GM23338 (cell line): Measurements from ENCODE around the gene F12. TPM values are rescaled to one million over a fixed set of nuclear protein-coding genes. Genes with fewer than 3 reads are reported as not detected.

Experiments used
- ATAC-seq: fragments of 200-7000 bp; cut with Tn5 transposase; 3 replicates; pipeline ENCODE4 v1.9.1; 2020
- DNase-seq: peaks from one replicate; pipeline ENCODE4 v3.0.0-alpha.2; 2015; ENCODE audit warnings: low spot score
- H2AFZ ChIP-seq: fragments of 200-600 bp; sonication (generic); 2 replicates; pipeline ENCODE4 v1.8.0; 2016; ENCODE audit warnings: antibody characterized with exemption, mild to moderate bottlenecking, moderate library complexity
- H3F3A ChIP-seq: fragments of 200-600 bp; sonication (generic); replicated peaks from 2 replicates; pipeline ENCODE4 v1.8.0; 2017; ENCODE audit warnings: antibody characterized with exemption, mixed run types, low read depth
- H3K27ac ChIP-seq: fragments of 200-600 bp; sonication (generic); 2 replicates; pipeline ENCODE4 v1.6.1; 2016; ENCODE audit warnings: low read depth
- H3K27me3 ChIP-seq: fragments of 200-600 bp; sonication (generic); 2 replicates; pipeline ENCODE4 v1.8.0; 2016; ENCODE audit warnings: mild to moderate bottlenecking, mixed run types, moderate library complexity; ENCODE audit not compliant: insufficient read depth
- H3K36me3 ChIP-seq: fragments of 200-600 bp; sonication (generic); 2 replicates; pipeline ENCODE4 v1.8.0; 2016; ENCODE audit warnings: mild to moderate bottlenecking; ENCODE audit not compliant: insufficient read depth
- H3K4me1 ChIP-seq: fragments of 200-600 bp; sonication (generic); 2 replicates; pipeline ENCODE4 v1.8.0; 2016; ENCODE audit warnings: mild to moderate bottlenecking, moderate library complexity; ENCODE audit not compliant: insufficient read depth
- H3K4me2 ChIP-seq: fragments of 200-600 bp; sonication (generic); 2 replicates; pipeline ENCODE4 v1.7.1; 2017; ENCODE audit warnings: mixed run types
- H3K4me3 ChIP-seq: fragments of 200-600 bp; sonication (generic); 2 replicates; pipeline ENCODE4 v1.6.1; 2016; ENCODE audit warnings: mixed run types
- H3K79me2 ChIP-seq: fragments of 200-600 bp; sonication (generic); replicated peaks from 2 replicates; pipeline ENCODE4 v1.8.0; 2017; ENCODE audit warnings: mild to moderate bottlenecking; ENCODE audit not compliant: insufficient read depth
- H3K9me2 ChIP-seq: fragments of 200-600 bp; sonication (generic); 2 replicates; pipeline ENCODE4 v1.8.0; 2017; ENCODE audit not compliant: insufficient read depth
- H4K20me1 ChIP-seq: fragments of 200-600 bp; sonication (generic); replicated peaks from 2 replicates; pipeline ENCODE4 v1.8.0; 2017; ENCODE audit warnings: mild to moderate bottlenecking; ENCODE audit not compliant: insufficient read depth
- H3K27ac Mint-ChIP-seq: 2 replicates; pipeline ENCODE4 v1.8.0; 2020; ENCODE audit warnings: inconsistent platforms, mild to moderate bottlenecking, moderate library complexity, mixed read lengths
- H3K27me3 Mint-ChIP-seq: 3 replicates; pipeline ENCODE4 v1.8.0; 2022; ENCODE audit warnings: low read depth, mild to moderate bottlenecking, moderate library complexity, mixed read lengths, inconsistent platforms; ENCODE audit not compliant: insufficient read depth, poor library complexity
- H3K36me3 Mint-ChIP-seq: 3 replicates; pipeline ENCODE4 v1.8.0; 2021; ENCODE audit warnings: low read depth, mild to moderate bottlenecking, inconsistent platforms, moderate library complexity, mixed read lengths
- H3K4me1 Mint-ChIP-seq: 3 replicates; pipeline ENCODE4 v1.8.0; 2020; ENCODE audit warnings: mild to moderate bottlenecking, inconsistent platforms, mixed read lengths
- H3K4me3 Mint-ChIP-seq: 3 replicates; pipeline ENCODE4 v1.8.0; 2021; ENCODE audit warnings: moderate library complexity, mild to moderate bottlenecking, inconsistent platforms, mixed read lengths
- H3K9me3 Mint-ChIP-seq: 3 replicates; pipeline ENCODE4 v1.8.0; 2020; ENCODE audit warnings: moderate library complexity, mild to moderate bottlenecking, inconsistent platforms, mixed read lengths
- CREB1 ChIP-seq: fragments of 250-450 bp; sonication (Bioruptor Pico); IDR thresholded peaks from 2 replicates; pipeline ENCODE4 v1.5.0; 2020; ENCODE audit warnings: low read depth, mild to moderate bottlenecking, moderate library complexity
- EZH2phosphoT487 ChIP-seq: fragments of 200-600 bp; sonication (generic); IDR thresholded peaks from one replicate; pipeline ENCODE4 v1.8.1; 2018; ENCODE audit warnings: antibody characterized with exemption; ENCODE audit not compliant: unreplicated experiment
- JUNB ChIP-seq: IDR thresholded peaks from one replicate; pipeline ENCODE4 v1.6.1; 2016; ENCODE audit warnings: antibody characterized with exemption; ENCODE audit not compliant: unreplicated experiment
- POLR2AphosphoS5 ChIP-seq: IDR thresholded peaks from 2 replicates; pipeline ENCODE4 v1.6.1; 2016; ENCODE audit warnings: antibody characterized with exemption, low read depth
- STAT1 ChIP-seq: IDR thresholded peaks from one replicate; pipeline ENCODE4 v1.6.1; 2016; ENCODE audit warnings: antibody characterized with exemption; ENCODE audit not compliant: unreplicated experiment
- ZNF114 ChIP-seq: fragments of 250-450 bp; sonication (Bioruptor Pico); IDR thresholded peaks from 2 replicates; pipeline ENCODE4 v1.5.0; 2020; ENCODE audit warnings: mild to moderate bottlenecking, moderate library complexity
- ZNF331 ChIP-seq: fragments of 250-450 bp; sonication (Bioruptor Pico); IDR thresholded peaks from 2 replicates; pipeline ENCODE4 v1.5.0; 2020; ENCODE audit warnings: low read depth, mild to moderate bottlenecking, moderate library complexity
- ZNF462 ChIP-seq: fragments of 250-450 bp; sonication (Bioruptor Pico); IDR thresholded peaks from 2 replicates; pipeline ENCODE4 v1.5.0; 2020; ENCODE audit warnings: mild to moderate bottlenecking, moderate library complexity
- polyA plus RNA-seq: library from polyadenylated mRNA; unstranded; fragments of >200 nt; fragmentation: Nextera tagmentation; extraction: Ambion mirVana; gene quantifications from 2 replicates; pipeline ENCODE4 v1.2.1, GENCODE V29; 2016
- total RNA-seq: library from RNA; depleted of rRNA; stranded (reverse); fragments of >200 nt; shearing (Covaris generic); gene quantifications from 2 replicates; pipeline ENCODE4 v1.2.3, GENCODE V29; 2014
- TF ChIP-seq, protein P1 (sequence below), 2 experiments: fragments of 200-600 bp in 1 of 2; sonication (generic) in 1 of 2; conservative IDR thresholded peaks; 2 replicates each; pipeline versions ENCODE4 v1.5.1 to v1.6.1; 2016 to 2017; ENCODE audit warnings: antibody characterized with exemption in 2 of 2, low read depth in 2 of 2, mild to moderate bottlenecking in 2 of 2, moderate library complexity in 1 of 2

Gene F12
- total and polyA plus RNA-seq, 2 experiments from 2014 or later, result 2.9 to 8.0 TPM

- TF ChIP-seq ZNF462 (CRISPR knock-in tag) (no peak), POLR2AphosphoS5 (no peak), JUNB (no peak), STAT1 (no peak), ZNF114 (CRISPR knock-in tag) (no peak), EZH2phosphoT487 (no peak)
- TF ChIP-seq, protein P1, sequence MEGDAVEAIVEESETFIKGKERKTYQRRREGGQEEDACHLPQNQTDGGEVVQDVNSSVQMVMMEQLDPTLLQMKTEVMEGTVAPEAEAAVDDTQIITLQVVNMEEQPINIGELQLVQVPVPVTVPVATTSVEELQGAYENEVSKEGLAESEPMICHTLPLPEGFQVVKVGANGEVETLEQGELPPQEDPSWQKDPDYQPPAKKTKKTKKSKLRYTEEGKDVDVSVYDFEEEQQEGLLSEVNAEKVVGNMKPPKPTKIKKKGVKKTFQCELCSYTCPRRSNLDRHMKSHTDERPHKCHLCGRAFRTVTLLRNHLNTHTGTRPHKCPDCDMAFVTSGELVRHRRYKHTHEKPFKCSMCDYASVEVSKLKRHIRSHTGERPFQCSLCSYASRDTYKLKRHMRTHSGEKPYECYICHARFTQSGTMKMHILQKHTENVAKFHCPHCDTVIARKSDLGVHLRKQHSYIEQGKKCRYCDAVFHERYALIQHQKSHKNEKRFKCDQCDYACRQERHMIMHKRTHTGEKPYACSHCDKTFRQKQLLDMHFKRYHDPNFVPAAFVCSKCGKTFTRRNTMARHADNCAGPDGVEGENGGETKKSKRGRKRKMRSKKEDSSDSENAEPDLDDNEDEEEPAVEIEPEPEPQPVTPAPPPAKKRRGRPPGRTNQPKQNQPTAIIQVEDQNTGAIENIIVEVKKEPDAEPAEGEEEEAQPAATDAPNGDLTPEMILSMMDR (conservative IDR thresholded peaks at IDR 0.05; ENCODE audit: low read depth in 2 of 2), result no peak
Observed at GRCh38 chr5:177383181-177383580, 26.2 kb downstream of the F12 start (continued).

GRCh38 chr5:177382423-177383029, 26.8 kb downstream of the F12 start:
- Mint-ChIP-seq H3K36me3 (no peaks in the 10 kb centered on the region), H3K4me1 (peaks cover 9% of the 10 kb centered on the region), H3K27me3 (peaks cover 19% of the 10 kb centered on the region), H3K4me3 (no peak overlapping the region; the same call in 2 of the 3 replicates), H3K9me3 (no peaks in the 10 kb centered on the region), H3K27ac (no peak overlapping the region)
- Histone ChIP-seq H3K4me2 (no peak overlapping the region), H2AFZ (no peak overlapping the region; the same call in 1 of the 2 replicates), H3K4me3 (no peak overlapping the region), H3K27ac (no peak overlapping the region), H3K79me2 (no peaks in the 10 kb centered on the region), H4K20me1 (no peaks in the 10 kb centered on the region), H3K9me2 (no peaks in the 10 kb centered on the region), H3K36me3 (no peaks in the 10 kb centered on the region), H3F3A (no peaks in the 10 kb centered on the region), H3K4me1 (no peaks in the 10 kb centered on the region), H3K27me3 (no peaks in the 10 kb centered on the region)
- peak; percentile 80 for DNase-seq
- ATAC-seq, result peak; percentile 77
- TF ChIP-seq, protein P1 (conservative IDR thresholded peaks at IDR 0.05; ENCODE audit: low read depth in 2 of 2), result peak; percentile 22 to 68; a peak in 2 of 4 replicates
- TF ChIP-seq CREB1 (no peak), ZNF331 (CRISPR knock-in tag) (no peak), ZNF114 (CRISPR knock-in tag) (no peak)
